Measurements from ENCODE around the gene WDR49.
"Not testable (repeated sequence)": the region's sequence is repeated elsewhere in the genome, so short reads cannot be mapped to it uniquely, and the experiment has no call there.

WDR49 gene

GRCh38 chr3:167614196-167614595, 39.5 kb downstream of the WDR49 start:
- DNase-seq (ENCODE audit: low spot score): not testable (repeated sequence)

GRCh38 chr3:167611718-167612117, 42.0 kb downstream of the WDR49 start:
- no peak for DNase-seq (ENCODE audit: low spot score)

- DNase-seq (ENCODE audit: low spot score): no peak
These were observed 44.6 kb downstream of the WDR49 start for GRCh38 chr3:167609156-167609555.

- no peak for DNase-seq (ENCODE audit: low spot score)
These were observed 46.9 kb downstream of the WDR49 start for GRCh38 chr3:167606836-167607235.

- no peak for DNase-seq (ENCODE audit: low spot score)
These were observed 47.9 kb downstream of the WDR49 start for GRCh38 chr3:167605871-167606270.

- no peak for DNase-seq (ENCODE audit: low spot score)
These were observed 51.7 kb downstream of the WDR49 start for GRCh38 chr3:167602041-167602440.

- DNase-seq (ENCODE audit: low spot score): no peak
These were observed 66.1 kb downstream of the WDR49 start for GRCh38 chr3:167587651-167588050.

GRCh38 chr3:167575000-167575600, 78.6 kb downstream of the WDR49 start:
- DNase-seq (ENCODE audit: low spot score): no peak

- DNase-seq (ENCODE audit: low spot score): no peak
These were observed 80.8 kb downstream of the WDR49 start for GRCh38 chr3:167572991-167573390.

GRCh38 chr3:167568634-167569033, 85.1 kb downstream of the WDR49 start:
- no peak for DNase-seq (ENCODE audit: low spot score)

- no peak for DNase-seq (ENCODE audit: low spot score)
These were observed 88.3 kb downstream of the WDR49 start for GRCh38 chr3:167565489-167565888.

- no peak for DNase-seq (ENCODE audit: low spot score)
These were observed 89.1 kb downstream of the WDR49 start for GRCh38 chr3:167564612-167565011.

- DNase-seq (ENCODE audit: low spot score): no peak
These were observed 93.8 kb downstream of the WDR49 start for GRCh38 chr3:167559924-167560323.

GRCh38 chr3:167554898-167555297, 98.8 kb downstream of the WDR49 start:
- DNase-seq (ENCODE audit: low spot score): no peak

- DNase-seq (ENCODE audit: low spot score): no peak
These were observed 115.7 kb downstream of the WDR49 start for GRCh38 chr3:167538081-167538480.

- DNase-seq (ENCODE audit: low spot score): no peak
These were observed 132.8 kb downstream of the WDR49 start for GRCh38 chr3:167521006-167521355.

GRCh38 chr3:167520266-167521005, 133.3 kb downstream of the WDR49 start:
- no peak for DNase-seq (ENCODE audit: low spot score)

GRCh38 chr3:167507954-167508353, 145.8 kb downstream of the WDR49 start:
- DNase-seq (ENCODE audit: low spot score): no peak

- DNase-seq (ENCODE audit: low spot score): no peak
These were observed 151.3 kb downstream of the WDR49 start for GRCh38 chr3:167502401-167502800.

- DNase-seq (ENCODE audit: low spot score): no peak
These were observed 151.8 kb downstream of the WDR49 start for GRCh38 chr3:167501941-167502340.

- DNase-seq (ENCODE audit: low spot score): no peak
These were observed 155.8 kb downstream of the WDR49 start for GRCh38 chr3:167497903-167498302.

- DNase-seq (ENCODE audit: low spot score): peak; percentile 15
These were observed 160.5 kb downstream of the WDR49 start for GRCh38 chr3:167493244-167493643.

- no peak for DNase-seq (ENCODE audit: low spot score)
These were observed 162.1 kb downstream of the WDR49 start for GRCh38 chr3:167491621-167492020.

GRCh38 chr3:167489571-167489970, 164.2 kb downstream of the WDR49 start:
- DNase-seq (ENCODE audit: low spot score): no peak

All from COLO829 (cell line).